Measurements from ENCODE around the gene ALK.

The ALK gene

DNA sequence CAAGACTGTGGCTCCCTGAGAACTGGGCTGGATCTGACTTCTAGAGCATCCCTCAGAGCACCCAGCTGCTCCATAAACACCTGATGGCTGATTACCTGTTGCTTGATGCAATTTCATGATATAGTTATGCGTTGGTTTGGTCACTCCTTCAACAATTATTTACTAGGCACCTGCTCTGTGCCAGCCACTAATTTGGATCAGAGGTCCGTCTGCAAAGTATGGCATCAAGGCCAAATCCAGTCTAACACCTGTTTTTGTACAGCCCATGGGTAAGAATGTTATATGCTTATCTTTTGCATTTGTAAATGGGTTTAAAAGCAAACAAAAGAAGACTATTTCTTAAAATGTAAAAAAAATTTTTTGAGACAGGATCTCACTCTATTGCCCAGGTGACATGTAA lies 348.2 kb downstream of the ALK start:
- Histone ChIP-seq H2AFZ (ENCODE audit: low read depth, low read length) (no peak overlapping the region), H3K4me2 (ENCODE audit: insufficient read depth, low read length) (no peak overlapping the region), H3K79me2 (ENCODE audit: insufficient read depth, low read length) (no peaks in the 10 kb centered on the region), H3K9ac (ENCODE audit: low read depth, low read length) (no peak overlapping the region), H4K20me1 (ENCODE audit: insufficient read depth, low read length) (no peaks in the 10 kb centered on the region), H3K4me3 (ENCODE audit: low read depth in 1 of 2, low read length in 2 of 2) (no peak overlapping the region), H3K4me1 (ENCODE audit: insufficient read depth, low read length) (no peaks in the 10 kb centered on the region), H3K9me3 (ENCODE audit: insufficient read depth, low read length, severe bottlenecking) (no peaks in the 10 kb centered on the region), H3K27ac (ENCODE audit: low read length) (no peak overlapping the region), H3K27me3 (ENCODE audit: insufficient read depth, low read length, poor library complexity) (peaks cover 8% of the 10 kb centered on the region), H3K36me3 (ENCODE audit: insufficient read depth, low read length) (no peaks in the 10 kb centered on the region)
- TF ChIP-seq, protein P1, sequence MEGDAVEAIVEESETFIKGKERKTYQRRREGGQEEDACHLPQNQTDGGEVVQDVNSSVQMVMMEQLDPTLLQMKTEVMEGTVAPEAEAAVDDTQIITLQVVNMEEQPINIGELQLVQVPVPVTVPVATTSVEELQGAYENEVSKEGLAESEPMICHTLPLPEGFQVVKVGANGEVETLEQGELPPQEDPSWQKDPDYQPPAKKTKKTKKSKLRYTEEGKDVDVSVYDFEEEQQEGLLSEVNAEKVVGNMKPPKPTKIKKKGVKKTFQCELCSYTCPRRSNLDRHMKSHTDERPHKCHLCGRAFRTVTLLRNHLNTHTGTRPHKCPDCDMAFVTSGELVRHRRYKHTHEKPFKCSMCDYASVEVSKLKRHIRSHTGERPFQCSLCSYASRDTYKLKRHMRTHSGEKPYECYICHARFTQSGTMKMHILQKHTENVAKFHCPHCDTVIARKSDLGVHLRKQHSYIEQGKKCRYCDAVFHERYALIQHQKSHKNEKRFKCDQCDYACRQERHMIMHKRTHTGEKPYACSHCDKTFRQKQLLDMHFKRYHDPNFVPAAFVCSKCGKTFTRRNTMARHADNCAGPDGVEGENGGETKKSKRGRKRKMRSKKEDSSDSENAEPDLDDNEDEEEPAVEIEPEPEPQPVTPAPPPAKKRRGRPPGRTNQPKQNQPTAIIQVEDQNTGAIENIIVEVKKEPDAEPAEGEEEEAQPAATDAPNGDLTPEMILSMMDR (IDR thresholded peaks at IDR 0.05; ENCODE audit: borderline replicate concordance, extremely low read depth, low read length, poor library complexity, severe bottlenecking), result no peak
- TF ChIP-seq EZH2 (IDR thresholded peaks at IDR 0.05; ENCODE audit: borderline replicate concordance, low read depth, low read length, severe bottlenecking), result no peak
- no peak for DNase-seq
- ATAC-seq (ENCODE audit: insufficient read depth, low read depth), result no peak

DNA sequence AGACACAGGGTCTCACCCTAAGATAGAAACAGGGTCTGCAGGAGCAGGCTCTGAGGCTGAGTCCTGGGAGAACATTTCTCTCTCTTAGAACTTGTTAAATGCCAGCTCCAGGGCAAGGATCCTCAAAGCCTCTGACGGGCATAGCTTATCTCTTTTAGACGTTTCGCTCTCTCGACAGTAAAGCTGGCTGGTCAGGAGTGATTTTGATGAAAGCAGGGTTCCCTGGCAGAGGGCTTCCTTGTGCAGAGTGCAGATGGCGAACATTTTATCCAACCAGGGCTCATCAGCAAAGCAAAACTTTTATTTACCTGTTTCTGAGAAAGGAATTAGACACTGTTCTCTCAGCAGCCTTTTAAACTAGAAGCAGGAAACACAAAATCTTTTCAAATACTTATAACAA lies 350.8 kb downstream of the ALK start:
- no peaks in the 10 kb centered on the region for H3K79me2 ChIP-seq (ENCODE audit: insufficient read depth, low read length)
- no peaks in the 10 kb centered on the region for H3K4me1 ChIP-seq (ENCODE audit: insufficient read depth, low read length)
- ATAC-seq (ENCODE audit: insufficient read depth, low read depth), result no peak
- H3K9ac ChIP-seq (ENCODE audit: low read depth, low read length), result no peak overlapping the region
- TF ChIP-seq EZH2 (IDR thresholded peaks at IDR 0.05; ENCODE audit: borderline replicate concordance, low read depth, low read length, severe bottlenecking), result no peak
- TF ChIP-seq, protein P1 (IDR thresholded peaks at IDR 0.05; ENCODE audit: borderline replicate concordance, extremely low read depth, low read length, poor library complexity, severe bottlenecking), result no peak
- peaks cover 17% of the 10 kb centered on the region for H3K27me3 ChIP-seq (ENCODE audit: insufficient read depth, low read length, poor library complexity)
- no peak overlapping the region for H2AFZ ChIP-seq (ENCODE audit: low read depth, low read length)
- DNase-seq, result no peak
- H3K9me3 ChIP-seq (ENCODE audit: insufficient read depth, low read length, severe bottlenecking), result no peaks in the 10 kb centered on the region
- no peaks in the 10 kb centered on the region for H3K36me3 ChIP-seq (ENCODE audit: insufficient read depth, low read length)
- H4K20me1 ChIP-seq (ENCODE audit: insufficient read depth, low read length), result no peaks in the 10 kb centered on the region
- H3K27ac ChIP-seq (ENCODE audit: low read length), result no peak overlapping the region
- no peak overlapping the region for H3K4me3 ChIP-seq (ENCODE audit: low read depth in 1 of 2, low read length in 2 of 2)
- no peak overlapping the region for H3K4me2 ChIP-seq (ENCODE audit: insufficient read depth, low read length)

DNA sequence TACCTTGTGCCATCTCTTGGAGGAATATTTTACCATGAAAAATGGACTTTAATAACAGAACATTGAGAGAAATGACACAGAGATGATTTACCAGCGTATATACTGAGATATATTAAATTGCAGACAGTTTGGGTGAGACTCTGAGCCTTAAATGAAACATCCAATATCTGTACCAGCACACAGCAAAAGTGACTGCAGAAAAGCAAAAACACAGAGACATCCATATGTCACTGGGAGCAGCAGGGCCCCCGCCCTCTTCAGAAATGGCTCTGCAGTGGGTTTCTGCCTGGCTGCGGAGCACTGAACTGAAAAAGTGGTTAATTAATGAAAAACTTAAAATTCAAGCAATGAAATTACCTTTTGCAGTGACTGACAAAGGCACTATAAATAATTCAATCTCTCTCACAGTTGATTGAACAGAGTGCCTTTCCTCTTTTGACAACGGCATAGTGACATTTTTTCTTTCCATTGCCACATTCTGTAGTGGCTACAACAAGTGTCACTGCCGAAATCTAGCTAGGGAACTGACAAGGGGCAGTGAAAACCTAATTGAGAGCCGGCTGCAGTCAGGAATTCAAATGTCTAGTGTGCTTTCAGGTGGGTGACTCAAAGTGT lies 353.4 kb downstream of the ALK start:
- Histone ChIP-seq H4K20me1 (ENCODE audit: insufficient read depth, low read length) (no peaks in the 10 kb centered on the region), H3K4me3 (ENCODE audit: low read depth in 1 of 2, low read length in 2 of 2) (no peak overlapping the region), H3K79me2 (ENCODE audit: insufficient read depth, low read length) (no peaks in the 10 kb centered on the region), H3K4me2 (ENCODE audit: insufficient read depth, low read length) (no peak overlapping the region), H3K27me3 (ENCODE audit: insufficient read depth, low read length, poor library complexity) (peaks cover 17% of the 10 kb centered on the region), H3K36me3 (ENCODE audit: insufficient read depth, low read length) (no peaks in the 10 kb centered on the region), H3K9me3 (ENCODE audit: insufficient read depth, low read length, severe bottlenecking) (no peaks in the 10 kb centered on the region), H3K9ac (ENCODE audit: low read depth, low read length) (no peak overlapping the region), H3K27ac (ENCODE audit: low read length) (no peak overlapping the region), H2AFZ (ENCODE audit: low read depth, low read length) (no peak overlapping the region), H3K4me1 (ENCODE audit: insufficient read depth, low read length) (no peaks in the 10 kb centered on the region)
- ATAC-seq (ENCODE audit: insufficient read depth, low read depth) (no peak), DNase-seq (no peak)
- no peak for TF ChIP-seq EZH2 (IDR thresholded peaks at IDR 0.05; ENCODE audit: borderline replicate concordance, low read depth, low read length, severe bottlenecking)
- TF ChIP-seq, protein P1 (IDR thresholded peaks at IDR 0.05; ENCODE audit: borderline replicate concordance, extremely low read depth, low read length, poor library complexity, severe bottlenecking), result no peak

Data from DND-41 (cell line).